ENCODE measurements around the gene FAM78A.

DNA sequence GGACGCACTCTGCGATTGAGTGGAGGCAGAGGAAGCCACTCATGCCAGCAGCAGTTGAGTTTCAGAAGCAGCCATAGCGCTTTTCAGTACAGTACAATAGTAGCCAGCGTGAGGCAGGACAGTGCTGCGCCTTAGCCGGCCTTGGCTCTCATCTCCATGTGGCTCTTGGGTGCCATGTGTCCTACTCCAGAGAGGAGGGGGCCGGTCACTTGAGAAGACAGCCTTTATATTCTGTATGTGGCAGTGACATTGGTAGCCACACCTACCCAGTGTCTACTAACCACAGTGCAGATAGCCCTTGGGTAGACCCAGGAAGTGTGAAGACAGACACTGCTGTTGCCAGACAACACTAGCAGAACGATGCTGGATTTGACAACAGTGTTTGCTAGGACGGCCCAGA is 42.3 kb downstream of the FAM78A start:
- TF ChIP-seq, protein P1, sequence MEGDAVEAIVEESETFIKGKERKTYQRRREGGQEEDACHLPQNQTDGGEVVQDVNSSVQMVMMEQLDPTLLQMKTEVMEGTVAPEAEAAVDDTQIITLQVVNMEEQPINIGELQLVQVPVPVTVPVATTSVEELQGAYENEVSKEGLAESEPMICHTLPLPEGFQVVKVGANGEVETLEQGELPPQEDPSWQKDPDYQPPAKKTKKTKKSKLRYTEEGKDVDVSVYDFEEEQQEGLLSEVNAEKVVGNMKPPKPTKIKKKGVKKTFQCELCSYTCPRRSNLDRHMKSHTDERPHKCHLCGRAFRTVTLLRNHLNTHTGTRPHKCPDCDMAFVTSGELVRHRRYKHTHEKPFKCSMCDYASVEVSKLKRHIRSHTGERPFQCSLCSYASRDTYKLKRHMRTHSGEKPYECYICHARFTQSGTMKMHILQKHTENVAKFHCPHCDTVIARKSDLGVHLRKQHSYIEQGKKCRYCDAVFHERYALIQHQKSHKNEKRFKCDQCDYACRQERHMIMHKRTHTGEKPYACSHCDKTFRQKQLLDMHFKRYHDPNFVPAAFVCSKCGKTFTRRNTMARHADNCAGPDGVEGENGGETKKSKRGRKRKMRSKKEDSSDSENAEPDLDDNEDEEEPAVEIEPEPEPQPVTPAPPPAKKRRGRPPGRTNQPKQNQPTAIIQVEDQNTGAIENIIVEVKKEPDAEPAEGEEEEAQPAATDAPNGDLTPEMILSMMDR (IDR thresholded peaks at IDR 0.05; ENCODE audit: low read depth, low read length) = no peak
- no peak for TF ChIP-seq EZH2phosphoT487 (IDR thresholded peaks at IDR 0.05; ENCODE audit: low read depth)

Data from OCI-LY3 (cell line).